B cell (primary cell): ENCODE results near the gene IQCB1. TPM values are rescaled to one million over a fixed set of nuclear protein-coding genes. Genes with fewer than 3 reads are reported as not detected.
"Not testable (repeated sequence)": the region's sequence is repeated elsewhere in the genome, so short reads cannot be mapped to it uniquely, and the experiment has no call there.

Source experiments
- ATAC-seq: fragments of 200-7000 bp; cut with Tn5 transposase; one replicate; pipeline ENCODE4 v1.10.0; 2021; ENCODE audit warnings: low read depth, mild to moderate bottlenecking, moderate number of reproducible peaks, moderate library complexity
- CTCF ChIA-PET: fragments of 350-600 bp; sonication (Branson Sonifier 250); formaldehyde crosslinking; loops from one replicate; lab custom pipeline; 2021; ENCODE audit warnings: antibody characterized with exemption, inconsistent platforms; lab: Charles Lee
- POLR2A ChIA-PET: fragments of 350-600 bp; sonication (Branson Sonifier 250); formaldehyde crosslinking; loops from one replicate; lab custom pipeline; 2021; ENCODE audit warnings: antibody characterized with exemption; lab: Charles Lee
- DNase-seq: peaks from one replicate; pipeline ENCODE4 v3.0.0; 2013
- H2AFZ ChIP-seq: 2 replicates; pipeline ENCODE4 v1.6.1; 2012; ENCODE audit warnings: mild to moderate bottlenecking, low read depth, low read length; ENCODE audit not compliant: insufficient read depth, poor library complexity, severe bottlenecking
- H3K27ac ChIP-seq, 2 donors: 1 replicate in 1 of 2; 2 replicates in 1 of 2; pipeline ENCODE4 v1.5.1; 2012 to 2013; ENCODE audit warnings: low read length in 2 of 2, mild to moderate bottlenecking in 2 of 2, moderate library complexity in 1 of 2
- H3K27me3 ChIP-seq, 4 experiments: fragments of 200-600 bp in 1 of 4; sonication (generic) in 1 of 4; replicated peaks in 1 of 4; 1 replicate in 2 of 4; 2 replicates in 2 of 4; pipeline versions ENCODE4 v1.6.1 to v1.7.0; 2013 to 2016; ENCODE audit warnings: low read length in 3 of 4, mild to moderate bottlenecking in 2 of 4, mixed read lengths in 1 of 4, moderate library complexity in 1 of 4; ENCODE audit not compliant: insufficient read depth in 4 of 4, control insufficient read depth in 3 of 4; ENCODE audit errors: control extremely low read depth in 1 of 4
- H3K36me3 ChIP-seq, 2 experiments: replicated peaks in 1 of 2; 1 replicate in 1 of 2; 2 replicates in 1 of 2; pipeline versions ENCODE4 v1.6.1 to v1.7.1; 2013; ENCODE audit warnings: low read length in 1 of 2; ENCODE audit not compliant: insufficient read depth in 2 of 2, control insufficient read depth in 1 of 2; ENCODE audit errors: control extremely low read depth in 1 of 2, extremely low read depth in 1 of 2
- H3K4me1 ChIP-seq, 2 donors: fragments of 200-600 bp in 1 of 2; sonication (generic) in 1 of 2; 1 replicate in 1 of 2; 2 replicates in 1 of 2; pipeline versions ENCODE4 v1.5.1 to v1.6.1; 2013 to 2017; ENCODE audit warnings: low read length in 2 of 2; ENCODE audit not compliant: control insufficient read depth in 2 of 2, insufficient read depth in 2 of 2
- H3K4me2 ChIP-seq: replicated peaks from 2 replicates; pipeline ENCODE3; 2012; ENCODE audit warnings: mild to moderate bottlenecking, low read depth, low read length; ENCODE audit not compliant: poor library complexity, severe bottlenecking
- H3K4me3 ChIP-seq, 5 experiments: fragments of 200-600 bp in 1 of 5; sonication (generic) in 1 of 5; 1 replicate in 3 of 5; 2 replicates in 2 of 5; pipeline versions ENCODE4 v1.5.1 to v1.7.0; 2011 to 2016; ENCODE audit warnings: low read length in 4 of 5, mild to moderate bottlenecking in 4 of 5, low read depth in 2 of 5, control low read depth in 1 of 5, moderate library complexity in 1 of 5; ENCODE audit not compliant: insufficient read depth in 1 of 5; ENCODE audit errors: control extremely low read depth in 1 of 5, extremely low read depth in 1 of 5
- H3K79me2 ChIP-seq: fragments of 200-600 bp; sonication (generic); one replicate; pipeline ENCODE4 v1.6.0; 2016; ENCODE audit warnings: low read length; ENCODE audit not compliant: control insufficient read depth, insufficient read depth
- H3K9ac ChIP-seq: fragments of 200-600 bp; sonication (generic); 2 replicates; pipeline ENCODE4 v1.6.1; 2017; ENCODE audit warnings: mild to moderate bottlenecking, low read length, moderate library complexity
- H3K9me3 ChIP-seq, 3 donors: one replicate each; pipeline versions ENCODE4 v1.6.1 to v1.7.1; 2013; ENCODE audit warnings: low read length in 2 of 3; ENCODE audit not compliant: control insufficient read depth in 2 of 3, insufficient read depth in 1 of 3; ENCODE audit errors: control extremely low read depth in 1 of 3
- H4K20me1 ChIP-seq: 2 replicates; pipeline ENCODE4 v1.6.0; 2012; ENCODE audit warnings: mild to moderate bottlenecking, low read length; ENCODE audit not compliant: insufficient read depth, control insufficient read depth, poor library complexity, severe bottlenecking
- H3K27ac Mint-ChIP-seq: one replicate; pipeline ENCODE4 v1.8.0; 2021; ENCODE audit warnings: mixed read lengths
- H3K27me3 Mint-ChIP-seq: one replicate; pipeline ENCODE4 v1.8.0; 2021; ENCODE audit warnings: mixed read lengths
- H3K4me1 Mint-ChIP-seq: one replicate; pipeline ENCODE4 v1.8.0; 2021; ENCODE audit warnings: mixed read lengths
- H3K4me3 Mint-ChIP-seq: one replicate; pipeline ENCODE4 v1.8.0; 2021; ENCODE audit warnings: mixed read lengths
- H3K9me3 Mint-ChIP-seq: one replicate; pipeline ENCODE4 v1.8.0; 2022; ENCODE audit warnings: mixed read lengths; ENCODE audit not compliant: insufficient read depth
- CTCF ChIP-seq: fragments of 200-600 bp; IDR thresholded peaks from one replicate; pipeline ENCODE4 v1.8.0; 2022; ENCODE audit warnings: antibody characterized with exemption, mild to moderate bottlenecking
- EZH2 ChIP-seq: IDR thresholded peaks from 2 replicates; pipeline ENCODE4 v1.6.1; 2012; ENCODE audit warnings: borderline replicate concordance, low read depth, mild to moderate bottlenecking, moderate library complexity, low read length; ENCODE audit not compliant: insufficient read depth, poor library complexity, severe bottlenecking
- WGBS: methylation state at CpG from one replicate; pipeline ENCODE4 v1.1.5; 2013; ENCODE audit warnings: missing lambda C conversion rate; ENCODE audit not compliant: insufficient coverage; 5-methylcytosine and 5-hydroxymethylcytosine counted together
- intact Hi-C: fragments of 100-400 bp; cut with micrococcal nuclease; formaldehyde crosslinking; loops from one replicate; pipeline ENCODE4 v1.10.0; 2022
- polyA plus RNA-seq: library from polyadenylated mRNA; depleted of rRNA; stranded (reverse); fragments of >200 nt; gene quantifications from 2 replicates; pipeline ENCODE4 v1.2.3, GENCODE V29; 2012
- total RNA-seq, 2 donors: library from RNA; stranded (reverse); fragments of 120-200 nt in 1 of 2; gene quantifications; 1 replicate in 1 of 2; 2 replicates in 1 of 2; pipeline versions ENCODE4 v1.2.3 to v1.2.4, GENCODE V29; 2013 to 2022

The IQCB1 gene
- total and polyA plus RNA-seq, 2 donors (not counting 1 experiment from before 2014, with no cell fraction given): 32.0 to 54.6 TPM

GRCh38 chr3:121781611-121782010, 53.2 kb downstream of the IQCB1 start:
- intact Hi-C loops: no loop called here
- H3K4me1 Mint-ChIP-seq: peaks cover 6% of the 10 kb centered on the region
- no peak for DNase-seq
- Histone ChIP-seq H3K9ac (no peak overlapping the region), H3K4me1 (no peaks in the 10 kb centered on the region), H4K20me1 (no peaks in the 10 kb centered on the region), H2AFZ (no peak overlapping the region), H3K79me2 (peaks cover 8% of the 10 kb centered on the region), H3K36me3 (peaks cover 11 to 66% of the 10 kb centered on the region in 2 experiments), H3K4me2 (no peak overlapping the region), H3K4me3 (no peak overlapping the region), H3K27ac (no peak overlapping the region), H3K27me3 (no peaks in the 10 kb centered on the region), H3K9me3 (no peaks in the 10 kb centered on the region)
- no peaks in the 10 kb centered on the region for H3K9me3 Mint-ChIP-seq
- no peak for TF ChIP-seq CTCF
- TF ChIP-seq EZH2: no peak
- CTCF ChIA-PET: no interaction called here
- POLR2A ChIA-PET: no interaction called here
- H3K27me3 Mint-ChIP-seq: no peaks in the 10 kb centered on the region
- no peak for ATAC-seq
- no CpG with 5 or more reads among the region's 7 CpGs for WGBS
- H3K4me3 Mint-ChIP-seq: no peak overlapping the region
- H3K27ac Mint-ChIP-seq: no peak overlapping the region

DNA sequence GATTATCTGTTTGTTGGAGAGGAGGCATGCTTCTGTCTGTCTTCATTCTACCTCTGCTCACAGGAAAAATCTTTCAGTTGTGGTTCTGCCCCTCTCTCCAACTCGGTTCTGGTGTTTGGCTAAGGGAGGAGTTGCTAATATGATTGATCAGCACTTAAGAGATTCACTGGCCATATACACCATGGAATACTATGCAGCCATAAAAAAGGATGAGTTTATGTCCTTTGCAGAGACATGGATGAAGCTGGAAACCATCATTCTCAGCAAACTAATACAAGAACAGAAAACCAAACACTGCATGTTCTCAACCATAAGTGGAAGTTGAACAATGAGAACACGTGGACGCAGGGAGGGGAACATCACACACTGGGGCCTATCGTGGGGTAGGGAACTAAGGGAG, 59.8 kb downstream of the IQCB1 start:
- H3K4me3 ChIP-seq, H4K20me1 ChIP-seq, H2AFZ ChIP-seq, H3K79me2 ChIP-seq, H3K27me3 ChIP-seq, DNase-seq, H3K9me3 ChIP-seq, ATAC-seq, H3K4me2 ChIP-seq, intact Hi-C loops, H3K4me1 Mint-ChIP-seq, CTCF ChIA-PET, H3K4me1 ChIP-seq, H3K9me3 Mint-ChIP-seq, H3K27me3 Mint-ChIP-seq, H3K4me3 Mint-ChIP-seq, H3K9ac ChIP-seq, POLR2A ChIA-PET, H3K27ac ChIP-seq: not testable (repeated sequence)
- peak overlapping the region; percentile 41 for H3K27ac Mint-ChIP-seq
- WGBS: no CpG with 5 or more reads among the region's 4 CpGs
- peaks cover 5 to 77% of the 10 kb centered on the region in 2 experiments for H3K36me3 ChIP-seq
